ENCODE data around the gene PRKCZ.
A peak's percentile ranks its signal among the peaks of the same experiment; 100 is the strongest.

GRCh38 chr1:2227346-2228156 is 177.3 kb downstream of the PRKCZ start:
- peak; percentile 77 for TF ChIP-seq TAF1 (IDR thresholded peaks at IDR 0.05; ENCODE audit: low read depth, low read length)
- no peak for TF ChIP-seq POLR2AphosphoS5 (IDR thresholded peaks at IDR 0.05; ENCODE audit: low read depth, low read length)
